Neutrophil (primary cell): ENCODE data around the gene GLA.

ENCODE experiments used
- H3K27ac ChIP-seq: fragments of 200-600 bp; sonication (generic); 2 replicates; pipeline ENCODE4 v1.5.1; 2016; ENCODE audit warnings: mild to moderate bottlenecking, moderate library complexity
- H3K27me3 ChIP-seq: fragments of 200-600 bp; sonication (generic); 2 replicates; pipeline ENCODE4 v1.6.0; 2016; ENCODE audit warnings: mild to moderate bottlenecking
- H3K36me3 ChIP-seq: fragments of 200-600 bp; sonication (generic); 2 replicates; pipeline ENCODE4 v1.5.1; 2017
- H3K4me1 ChIP-seq, 2 experiments: fragments of 200-600 bp in 1 of 2; sonication (generic) in 1 of 2; 1 replicate in 1 of 2; 2 replicates in 1 of 2; pipeline versions ENCODE4 v1.5.1 to v1.6.1; 2013 to 2016; ENCODE audit warnings: low read depth in 1 of 2, low read length in 1 of 2, mild to moderate bottlenecking in 1 of 2, moderate library complexity in 1 of 2; ENCODE audit not compliant: control insufficient read depth in 1 of 2, insufficient read depth in 1 of 2
- H3K4me3 ChIP-seq, 2 experiments: fragments of 200-600 bp in 1 of 2; sonication (generic) in 1 of 2; 1 replicate in 1 of 2; 2 replicates in 1 of 2; pipeline ENCODE4 v1.5.1; 2013 to 2016; ENCODE audit warnings: low read depth in 1 of 2, low read length in 1 of 2, mild to moderate bottlenecking in 1 of 2, moderate library complexity in 1 of 2
- H3K9me3 ChIP-seq: fragments of 200-600 bp; sonication (generic); 2 replicates; pipeline ENCODE4 v1.5.1; 2016
- CTCF ChIP-seq: fragments of 200-600 bp; sonication (generic); IDR thresholded peaks from 2 replicates; pipeline ENCODE4 v1.5.1; 2016; ENCODE audit warnings: antibody characterized with exemption

The GLA gene

DNA sequence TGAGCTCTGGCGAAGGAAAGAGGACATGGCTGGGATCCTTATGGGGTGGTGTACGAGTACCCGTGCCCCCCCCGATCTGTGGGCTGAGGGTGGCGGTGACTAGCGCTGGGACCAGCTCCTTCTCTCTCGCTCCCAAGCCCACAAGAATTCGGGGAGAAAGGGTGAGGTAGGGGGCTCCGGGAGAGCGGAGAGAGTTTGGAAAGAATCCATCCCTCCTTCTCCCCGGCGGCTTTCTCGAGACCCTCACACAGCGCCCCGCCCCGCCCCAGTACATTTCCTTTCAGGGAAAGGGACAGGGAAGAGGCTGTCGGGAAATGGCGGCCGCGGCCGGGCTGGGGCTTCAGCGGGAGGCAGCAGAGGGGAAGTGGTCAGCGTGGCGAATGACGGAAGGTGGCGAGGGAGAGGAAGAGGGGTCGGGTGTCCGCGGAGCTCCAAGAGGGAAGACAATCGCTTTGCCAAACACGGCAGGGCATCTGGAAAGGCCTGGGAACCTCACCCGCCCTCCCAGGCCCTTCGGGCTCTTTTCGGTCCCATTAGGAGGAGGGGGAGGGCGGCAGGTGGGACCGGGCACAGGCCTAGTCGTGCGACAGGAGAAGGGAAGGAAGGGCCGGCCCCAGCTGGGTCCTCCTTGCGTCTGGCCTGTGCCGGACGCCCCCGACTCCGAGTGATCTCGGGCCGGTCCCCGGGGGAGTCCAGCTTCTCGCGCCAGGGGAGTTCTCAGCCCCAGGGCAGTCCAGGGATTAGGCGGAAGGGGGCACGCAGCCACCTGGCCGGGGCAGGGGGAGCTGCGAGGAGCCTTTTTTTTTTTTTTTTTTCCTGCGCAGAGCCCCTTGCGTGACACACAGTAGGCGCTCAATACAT lies 10.5 kb upstream of the GLA start:
- H3K9me3 ChIP-seq: no peaks in the 10 kb centered on the region
- H3K27me3 ChIP-seq: no peaks in the 10 kb centered on the region
- peak overlapping the region; percentile 64 to 66 for H3K4me3 ChIP-seq
- peak overlapping the region; percentile 87 for H3K27ac ChIP-seq
- H3K36me3 ChIP-seq: peaks cover 3% of the 10 kb centered on the region
- no peak for TF ChIP-seq CTCF
- peaks cover 9 to 12% of the 10 kb centered on the region in 2 experiments for H3K4me1 ChIP-seq

GRCh38 chrX:101417190-101417589 lies 9.5 kb upstream of the GLA start:
- peak overlapping the region; percentile 87 for H3K27ac ChIP-seq
- no peak overlapping the region for H3K4me3 ChIP-seq
- H3K27me3 ChIP-seq: no peaks in the 10 kb centered on the region
- peaks cover 9 to 12% of the 10 kb centered on the region in 2 experiments for H3K4me1 ChIP-seq
- H3K36me3 ChIP-seq: peaks cover 13% of the 10 kb centered on the region
- TF ChIP-seq CTCF: no peak
- H3K9me3 ChIP-seq: no peaks in the 10 kb centered on the region

DNA sequence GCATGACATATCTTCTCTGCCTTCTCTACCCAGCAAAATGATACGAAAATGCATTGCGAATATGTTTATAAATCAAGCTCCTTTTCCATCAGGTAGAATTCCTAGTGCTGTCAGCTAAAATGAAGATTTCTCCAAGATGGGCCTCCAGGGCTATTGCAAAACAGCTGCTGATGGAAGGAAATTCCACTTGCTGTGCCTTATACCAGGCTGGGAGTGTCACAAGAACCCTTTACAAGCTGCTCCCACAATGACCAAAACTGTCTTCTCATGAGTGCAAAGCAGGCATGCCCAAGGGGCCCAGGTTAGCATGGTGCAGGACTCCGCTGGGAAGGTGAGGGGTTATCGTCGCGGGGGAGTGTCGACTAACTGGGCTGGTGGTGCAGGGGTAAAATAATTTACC lies 9.0 kb upstream of the GLA start:
- Histone ChIP-seq H3K36me3 (peaks cover 17% of the 10 kb centered on the region), H3K9me3 (no peaks in the 10 kb centered on the region), H3K27ac (no peak overlapping the region), H3K27me3 (no peaks in the 10 kb centered on the region), H3K4me1 (peaks cover 9 to 12% of the 10 kb centered on the region in 2 experiments), H3K4me3 (no peak overlapping the region)
- TF ChIP-seq CTCF: no peak

GRCh38 chrX:101415180-101416145 lies 7.7 kb upstream of the GLA start:
- peaks cover 13 to 17% of the 10 kb centered on the region in 2 experiments for H3K4me1 ChIP-seq
- peak; percentile 66 for TF ChIP-seq CTCF
- no peaks in the 10 kb centered on the region for H3K9me3 ChIP-seq
- H3K36me3 ChIP-seq: peaks cover 17% of the 10 kb centered on the region
- H3K27ac ChIP-seq: peak overlapping the region; percentile 47
- H3K27me3 ChIP-seq: no peaks in the 10 kb centered on the region
- H3K4me3 ChIP-seq: no peak overlapping the region

- no peaks in the 10 kb centered on the region for H3K27me3 ChIP-seq
- no peak for TF ChIP-seq CTCF
- no peak overlapping the region for H3K4me3 ChIP-seq
- peaks cover 14 to 23% of the 10 kb centered on the region in 2 experiments for H3K4me1 ChIP-seq
- peak overlapping the region; percentile 15 for H3K27ac ChIP-seq
- no peaks in the 10 kb centered on the region for H3K9me3 ChIP-seq
- peaks cover 17% of the 10 kb centered on the region for H3K36me3 ChIP-seq
Observed at GRCh38 chrX:101411984-101412383, 4.3 kb upstream of the GLA start.
